ENCODE results near the gene YTHDC1. TPM values are rescaled to one million over a fixed set of nuclear protein-coding genes. Genes with fewer than 3 reads are reported as not detected.

Gene YTHDC1
- total and polyA plus RNA-seq, 2 of the 8 experiments (the other 6 are each of a cell fraction or from before 2014, with no cell fraction given), result 25.7 to 89.5 TPM

- POLR2A ChIA-PET (ENCODE audit: partially characterized antibody), result interaction anchor here (0.7 to 1.6 kb wide), 3 partner anchors 11 to 32 kb away, joined by 4 read pairs; partner anchors contain the start of gene YTHDC1
- no peak for TF ChIP-seq YY1 (IDR thresholded peaks at IDR 0.05; ENCODE audit: low read depth, low read length)
- no peak for TF ChIP-seq EGR1 (IDR thresholded peaks at IDR 0.05; ENCODE audit: borderline replicate concordance, low read depth, low read length)
- TF ChIP-seq SIRT6 (IDR thresholded peaks at IDR 0.05; ENCODE audit: low read length), result no peak
- TF ChIP-seq ATF2 (IDR thresholded peaks at IDR 0.05; ENCODE audit: low read length), result no peak
- no peak for TF ChIP-seq RAD21 (IDR thresholded peaks at IDR 0.05 in 1 of 2, conservative IDR thresholded peaks at IDR 0.05 in 1 of 2; ENCODE audit: low read depth in 2 of 2, low read length in 2 of 2)
- TF ChIP-seq KDM4A (IDR thresholded peaks at IDR 0.05; ENCODE audit: low read depth, low read length, severe bottlenecking), result no peak
- TF ChIP-seq JUN (IDR thresholded peaks at IDR 0.05; ENCODE audit: low read depth, low read length), result no peak
- TF ChIP-seq TAF1 (IDR thresholded peaks at IDR 0.05; ENCODE audit: low read depth, low read length), result no peak
- TF ChIP-seq KDM1A (IDR thresholded peaks at IDR 0.05; ENCODE audit: borderline replicate concordance, low read length), result no peak
- no peak for TF ChIP-seq SP2 (IDR thresholded peaks at IDR 0.05; ENCODE audit: low read length)
- no peak for TF ChIP-seq TAF7 (optimal IDR thresholded peaks at IDR 0.05; ENCODE audit: borderline replicate concordance, low read depth, low read length)
- TF ChIP-seq CHD1 (IDR thresholded peaks at IDR 0.05; ENCODE audit: low read depth, low read length), result no peak
- no peak for TF ChIP-seq TCF12 (IDR thresholded peaks at IDR 0.05; ENCODE audit: low read depth, low read length)
Observed at GRCh38 chr4:68338625-68339024, 11.3 kb downstream of the YTHDC1 start.

More at GRCh38 chr4:68338625-68339024, 11.3 kb downstream of the YTHDC1 start:
- Histone ChIP-seq H3K27ac (ENCODE audit: low read depth, low read length) (no peak overlapping the region), H3K4ac (replicated peaks; ENCODE audit: insufficient read length, low read depth, low read length) (no peak overlapping the region), H3K9me3 (ENCODE audit: insufficient read depth in 2 of 2, low read depth in 1 of 2, low read length in 1 of 2) (no peaks in the 10 kb centered on the region), H4K20me1 (replicated peaks in 1 of 2; ENCODE audit: control insufficient read depth in 1 of 2, insufficient read depth in 2 of 2, low read length in 2 of 2) (peaks cover 12 to 13% of the 10 kb centered on the region in 2 experiments), H3K4me1 (replicated peaks in 1 of 4; ENCODE audit: control insufficient read depth in 3 of 4, insufficient read depth in 4 of 4, low read length in 3 of 4) (peaks cover 0 to 9% (median 5%) of the 10 kb centered on the region in 4 experiments; a peak in 3 of 7 replicates), H4K91ac (replicated peaks; ENCODE audit: insufficient read length, low read length) (no peak overlapping the region), H3K18ac (ENCODE audit: extremely low read depth, low read length) (no peak overlapping the region), H3K9ac (replicated peaks in 1 of 4; ENCODE audit: extremely low read depth in 1 of 4, low read depth in 3 of 4, low read length in 3 of 4) (no peak overlapping the region), H2AK5ac (ENCODE audit: low read depth, low read length) (no peak overlapping the region), H3K36me3 (ENCODE audit: control insufficient read depth in 2 of 4, insufficient read depth in 4 of 4, low read length in 3 of 4) (peaks cover 3 to 44% (median 24%) of the 10 kb centered on the region in 4 experiments; a peak in 7 of 8 replicates), H3K14ac (ENCODE audit: insufficient read length) (no peak overlapping the region), H2BK20ac (ENCODE audit: low read length) (no peak overlapping the region), H3K27me3 (replicated peaks in 1 of 4; ENCODE audit: control insufficient read depth in 3 of 4, extremely low read depth in 1 of 4, insufficient read depth in 3 of 4, low read length in 3 of 4) (no peaks in the 10 kb centered on the region), H2AFZ (ENCODE audit: low read length) (no peak overlapping the region), H2BK15ac (ENCODE audit: low read length) (no peak overlapping the region), H3K23me2 (ENCODE audit: low read depth, low read length) (no peaks in the 10 kb centered on the region), H3K79me2 (ENCODE audit: control insufficient read depth in 1 of 2, insufficient read depth in 2 of 2, low read length in 2 of 2) (peaks cover 15 to 97% of the 10 kb centered on the region in 2 experiments), H4K8ac (ENCODE audit: extremely low read depth, insufficient read depth, low read length) (no peak overlapping the region), H3K56ac (replicated peaks; ENCODE audit: insufficient read length, low read depth, low read length) (no peak overlapping the region), H3K4me3 (ENCODE audit: extremely low read depth in 1 of 4, insufficient read depth in 2 of 4, low read depth in 3 of 4, low read length in 4 of 4) (no peak overlapping the region), H2BK120ac (replicated peaks; ENCODE audit: low read depth, low read length) (no peak overlapping the region), H2BK12ac (ENCODE audit: low read depth, low read length) (no peak overlapping the region), H3K4me2 (ENCODE audit: insufficient read depth in 1 of 2, low read depth in 2 of 2, low read length in 2 of 2) (no peak overlapping the region), H3K79me1 (ENCODE audit: low read depth, low read length) (peaks cover 2% of the 10 kb centered on the region), H2BK5ac (ENCODE audit: low read depth, low read length) (no peak overlapping the region), H3K23ac (ENCODE audit: insufficient read length) (no peak overlapping the region), H4K5ac (ENCODE audit: insufficient read length, low read depth, low read length) (no peak overlapping the region)
- FAIRE-seq, result no peak
- WGBS, 2 experiments (ENCODE audit: extremely low coverage in 1 of 2, insufficient coverage in 1 of 2, insufficient read length in 1 of 2, insufficient replicate concordance in 2 of 2, low coverage in 1 of 2, low lambda C conversion rate in 2 of 2, missing lambda C conversion rate in 1 of 2), result 90% methylated on average over 3 of the region's 3 CpGs; no CpG with 5 or more reads in 1 of the 2 experiments
- CTCF ChIA-PET (ENCODE audit: partially characterized antibody), result interaction anchor here (0.7 to 1.4 kb wide), 2 partner anchors 38 to 165 kb away, joined by 3 to 4 read pairs; no protein-coding TSS in a partner anchor
- DNase-seq (ENCODE audit: low read depth in 1 of 2, low spot score in 2 of 2), result no peak

All from H1 (cell line).